HG03571 (cell line): ENCODE measurements around the gene DMPK.
A peak's percentile ranks its signal among the peaks of the same experiment; 100 is the strongest.

Experiments used
- ATAC-seq: cut with Tn5 transposase; IDR thresholded peaks from one replicate; pipeline ENCODE4 v1.9.1; 2021; ENCODE audit not compliant: unreplicated experiment

The DMPK gene

DNA sequence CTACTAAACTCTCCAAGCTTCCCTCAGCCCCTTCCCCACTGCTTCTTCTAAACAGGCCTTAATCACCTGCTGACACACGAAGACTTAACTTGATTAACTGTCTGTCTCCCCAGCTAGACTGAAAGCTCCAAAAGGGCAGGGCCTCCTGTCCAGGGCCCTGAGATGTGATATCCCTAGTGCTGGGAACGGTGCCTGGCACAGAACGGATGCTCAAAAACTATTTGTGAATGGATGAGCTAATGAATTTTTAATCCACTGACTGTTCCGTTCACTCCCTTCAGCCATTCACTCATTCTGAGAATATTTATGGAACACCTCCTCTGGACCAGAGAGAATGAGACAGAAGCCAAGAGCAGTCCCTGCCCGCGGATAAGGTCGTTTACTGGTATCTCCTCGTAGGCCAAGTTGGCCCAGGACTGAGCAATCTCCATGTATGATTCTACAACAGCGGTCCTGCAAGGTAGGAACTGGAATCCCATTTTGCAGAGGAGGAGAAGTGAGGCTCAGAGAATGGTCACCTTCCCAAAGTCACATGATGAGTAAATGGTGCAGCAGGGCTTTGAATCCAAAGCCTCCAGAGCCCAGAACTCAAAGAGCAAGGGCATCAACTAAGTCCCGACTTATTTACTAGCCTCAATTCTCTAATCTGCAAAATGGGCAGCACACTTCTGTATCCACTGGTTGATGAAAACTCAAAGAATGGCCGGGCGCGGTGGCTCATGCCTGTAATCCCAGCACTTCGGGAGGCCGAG is 6.9 kb upstream of the DMPK start:
- no peak for ATAC-seq

- no peak for ATAC-seq
Observed at GRCh38 chr19:45786533-45786894, 4.2 kb upstream of the DMPK start.

DNA sequence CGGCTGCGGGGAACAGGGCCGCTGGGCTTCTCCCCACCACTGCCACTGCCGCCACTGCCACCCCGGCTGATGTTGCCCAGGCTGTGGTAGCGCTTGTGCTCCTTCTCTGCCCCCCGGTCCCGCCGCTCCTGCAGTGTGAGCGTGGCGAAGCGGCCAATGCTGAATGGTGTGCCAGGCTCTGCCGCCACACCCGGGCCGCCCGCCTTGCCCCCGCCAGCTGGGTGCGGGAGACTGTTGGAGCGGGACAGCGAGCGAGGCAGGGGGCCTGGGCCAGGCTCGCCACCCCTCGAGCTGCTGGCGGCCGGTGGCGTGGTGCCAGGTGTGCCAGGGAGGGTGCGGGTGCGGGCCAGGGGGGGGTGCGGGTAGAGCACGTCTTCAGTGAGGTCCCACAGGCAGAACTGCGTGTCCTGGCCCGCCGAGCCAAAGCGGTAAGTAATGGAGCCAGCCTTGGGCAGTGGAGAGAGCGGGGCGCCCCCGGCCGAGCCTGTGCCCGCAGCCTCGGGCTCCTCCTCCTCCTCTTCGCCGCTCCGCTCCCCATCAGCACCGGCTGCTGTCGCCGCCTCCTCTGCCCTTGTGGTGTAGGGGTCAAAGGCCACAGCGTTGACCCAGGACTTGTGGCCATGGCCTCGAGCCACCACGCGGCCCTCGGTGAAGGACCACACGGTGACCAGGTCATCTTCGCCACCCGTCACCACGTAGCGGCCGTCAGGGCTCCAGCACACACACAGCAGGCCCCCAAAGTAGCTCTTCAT is 3.7 kb upstream of the DMPK start:
- ATAC-seq, result no peak

DNA sequence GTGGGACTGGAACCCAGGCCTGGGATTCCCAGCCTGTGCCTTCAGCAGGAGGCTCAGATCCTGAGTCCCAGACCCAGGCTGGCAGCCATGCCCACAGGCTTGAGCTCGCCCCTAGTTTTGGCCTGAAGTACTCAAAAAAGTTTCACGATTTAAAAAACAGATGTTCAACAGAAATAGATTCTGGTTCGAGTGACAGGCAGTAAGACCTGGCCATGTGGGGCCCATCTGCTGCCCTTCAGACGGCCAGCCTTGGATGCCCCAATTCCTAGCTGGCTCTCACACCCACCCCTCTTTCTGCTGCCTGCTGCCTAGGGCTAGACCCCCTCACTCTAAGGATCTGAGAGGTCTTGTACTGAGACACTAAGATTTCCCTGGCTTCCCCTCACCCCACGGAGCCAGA is 2.8 kb upstream of the DMPK start:
- ATAC-seq, result no peak

DNA sequence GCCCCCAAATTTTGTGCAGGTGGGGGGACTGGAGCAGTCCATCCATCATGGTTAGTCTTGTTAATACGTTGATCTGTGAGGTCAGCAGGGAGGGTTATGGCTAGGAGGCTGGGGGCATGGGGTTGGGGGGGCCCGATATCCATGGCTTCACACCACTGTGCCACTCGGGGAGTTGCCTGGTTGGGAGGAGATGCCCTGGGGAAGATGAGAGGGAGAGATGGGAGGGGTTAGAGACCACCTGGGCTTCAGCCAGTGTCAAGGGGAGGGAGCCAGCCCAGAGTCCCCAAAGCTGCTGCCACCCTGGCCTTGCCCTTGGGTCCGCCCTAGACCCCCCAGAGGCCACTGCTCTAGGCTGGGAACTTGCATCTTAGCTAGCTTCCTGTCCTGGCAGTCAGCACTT is 1.8 kb upstream of the DMPK start:
- no peak for ATAC-seq

GRCh38 chr19:45782820-45783785 is 813 bp upstream of the DMPK start:
- no peak for ATAC-seq

DNA sequence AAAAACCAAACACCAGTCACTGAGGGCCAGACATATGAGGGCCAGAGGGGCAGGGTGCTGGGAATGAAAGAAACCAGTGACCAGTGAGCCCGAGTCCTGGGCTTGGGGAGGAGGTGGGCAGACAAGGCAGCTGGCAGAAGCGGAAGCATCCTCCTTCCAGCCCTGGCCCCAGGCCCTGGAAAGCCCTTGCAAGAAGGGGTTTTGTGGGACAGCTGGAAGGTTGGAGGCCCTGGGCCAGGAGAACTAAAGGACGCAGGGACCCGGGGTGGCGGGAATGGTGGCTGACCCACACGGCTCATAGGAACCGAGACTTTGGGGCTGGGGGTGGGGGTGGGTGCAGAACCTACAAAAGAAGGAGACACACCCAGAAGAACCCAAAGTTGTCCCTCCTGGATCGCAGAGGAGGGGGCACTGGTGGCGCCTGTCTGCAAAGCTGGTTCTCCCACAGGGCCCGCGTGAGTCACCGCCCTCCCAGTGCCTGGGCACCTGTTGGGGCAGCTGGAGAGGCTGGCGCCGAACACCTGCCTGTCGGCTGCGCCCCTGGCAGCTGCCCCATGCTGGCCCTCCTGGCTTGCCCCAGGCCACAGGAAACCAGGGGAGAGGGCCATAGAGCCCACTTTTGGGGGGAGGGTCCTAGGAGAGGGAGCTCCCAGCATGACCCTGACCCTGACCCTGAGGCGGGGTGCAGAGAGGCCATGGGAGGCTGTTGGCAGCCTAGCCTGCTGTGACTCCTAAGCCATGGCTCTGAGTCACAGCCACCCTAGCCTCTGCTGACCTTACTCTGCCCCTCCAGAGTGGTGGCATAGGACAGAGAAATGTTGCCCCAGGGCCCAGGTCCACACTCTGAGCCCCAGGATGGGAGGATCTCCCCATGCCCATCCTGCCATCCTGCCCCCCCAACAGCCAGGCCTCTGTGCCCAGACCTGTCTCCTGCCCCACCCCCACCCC is 802 bp downstream of the DMPK start:
- no peak for ATAC-seq

DNA sequence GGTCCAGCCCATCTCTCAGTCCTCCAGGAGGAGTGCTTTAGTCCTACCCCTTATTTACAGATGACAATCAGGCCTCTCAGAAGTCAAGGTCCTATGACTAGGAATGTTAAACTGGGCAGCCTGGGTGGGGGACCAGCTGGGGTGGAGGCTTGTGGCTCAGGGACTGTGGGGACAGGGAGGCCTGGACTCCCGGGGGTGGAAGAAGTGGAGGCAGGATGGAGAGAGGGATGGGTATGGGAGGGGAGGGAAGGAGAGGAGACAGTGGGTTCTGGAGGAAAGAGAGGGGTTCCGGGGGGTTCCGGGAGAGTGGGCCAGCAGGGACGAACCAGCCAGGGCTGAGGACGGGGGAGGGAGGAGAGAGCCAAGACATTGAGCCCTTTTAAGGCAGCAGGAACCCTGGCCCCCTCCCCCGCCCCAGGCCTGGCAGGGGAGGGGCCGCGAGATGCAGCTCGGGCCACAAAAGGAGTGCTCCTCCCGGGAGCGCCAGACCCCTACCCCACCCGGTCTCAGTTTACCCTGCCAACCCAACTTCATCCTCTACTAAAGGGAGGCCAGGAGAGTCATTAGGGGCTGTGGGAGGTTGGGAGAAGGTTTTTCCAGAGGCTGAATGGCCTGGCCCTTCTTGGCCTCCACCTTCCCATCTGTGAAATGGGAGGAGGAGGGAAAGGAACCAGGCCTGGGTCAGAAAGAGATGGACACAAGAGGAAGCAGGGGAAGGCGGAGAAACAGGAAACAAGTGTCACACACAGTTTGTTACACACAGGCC is 1.7 kb downstream of the DMPK start:
- ATAC-seq, result no peak

- ATAC-seq, result no peak
Observed at GRCh38 chr19:45780146-45780447, 2.2 kb downstream of the DMPK start.

- peak; percentile 65 for ATAC-seq
Observed at GRCh38 chr19:45779231-45780145, 2.8 kb downstream of the DMPK start.

GRCh38 chr19:45778010-45778661 is 4.2 kb downstream of the DMPK start:
- no peak for ATAC-seq

- no peak for ATAC-seq
Observed at GRCh38 chr19:45777395-45777961, 4.8 kb downstream of the DMPK start.

GRCh38 chr19:45774765-45775164 is 7.5 kb downstream of the DMPK start:
- no peak for ATAC-seq

- ATAC-seq, result no peak
Observed at GRCh38 chr19:45773384-45773783, 8.9 kb downstream of the DMPK start.

- ATAC-seq, result no peak
Observed at GRCh38 chr19:45772912-45773311, 9.4 kb downstream of the DMPK start.

DNA sequence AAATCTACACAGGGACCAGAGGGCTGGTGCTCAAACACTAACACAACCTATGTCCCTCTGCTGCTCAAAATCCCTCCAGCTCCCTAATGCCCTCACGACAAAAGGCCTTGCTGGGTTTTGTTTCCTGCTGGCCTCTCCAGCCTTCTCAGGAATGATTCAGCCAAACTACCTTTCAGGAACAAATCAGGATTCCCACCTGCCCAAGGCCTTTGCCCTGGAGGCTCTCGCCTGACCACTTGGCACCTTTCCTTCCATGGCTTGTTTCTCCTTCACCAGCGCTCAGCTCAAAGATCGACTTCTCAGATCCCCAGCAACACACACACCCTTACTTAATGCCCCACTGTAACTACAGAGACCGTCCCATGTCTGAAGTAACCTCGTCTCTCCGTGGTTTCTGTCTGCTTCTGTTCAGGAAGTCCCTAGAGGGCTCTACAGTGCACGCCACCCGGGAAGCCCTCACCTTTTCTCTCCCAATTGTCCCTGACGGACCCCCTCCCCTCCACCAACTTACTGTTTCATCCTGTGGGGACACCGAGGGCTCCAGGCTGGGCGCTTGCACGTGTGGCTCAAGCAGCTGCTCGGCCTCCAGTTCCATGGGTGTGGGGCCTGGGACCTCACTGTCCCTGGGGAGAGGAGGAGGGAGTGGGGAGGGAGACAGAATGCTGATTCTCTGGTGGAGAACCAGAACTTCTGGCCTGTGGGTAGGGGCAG is 10.0 kb downstream of the DMPK start:
- ATAC-seq, result no peak

DNA sequence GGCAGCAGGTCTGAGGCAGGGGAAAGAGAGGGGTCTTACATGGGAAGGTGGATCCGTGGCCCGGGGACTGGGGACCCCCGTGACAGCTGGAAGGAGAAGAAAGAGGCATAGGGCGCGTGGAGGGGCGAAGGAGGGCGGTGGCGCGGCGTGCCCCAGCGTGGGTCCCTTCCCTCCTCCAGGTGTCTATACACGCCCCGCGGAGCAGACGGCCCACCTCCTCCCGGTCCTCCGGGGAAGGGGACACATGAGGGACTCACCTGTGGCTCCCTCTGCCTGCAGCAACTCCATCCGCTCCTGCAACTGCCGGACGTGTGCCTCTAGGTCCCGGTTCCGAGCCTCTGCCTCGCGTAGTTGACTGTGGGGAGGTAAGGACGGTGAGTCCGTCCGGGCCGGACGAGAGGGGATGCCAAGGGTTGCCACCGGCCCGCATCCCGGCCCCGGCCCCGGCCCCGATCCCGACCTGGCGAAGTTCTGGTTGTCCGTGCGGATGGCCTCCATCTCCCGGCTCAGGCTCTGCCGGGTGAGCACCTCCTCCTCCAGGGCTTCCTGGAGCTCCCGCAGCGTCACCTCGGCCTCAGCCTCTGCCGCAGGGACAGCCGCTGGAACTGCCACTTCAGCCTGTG is 10.9 kb downstream of the DMPK start:
- ATAC-seq, result no peak
